ENCODE measurements around the gene FHAD1. TPM values are rescaled to one million over a fixed set of nuclear protein-coding genes. Genes with fewer than 3 reads are reported as not detected.

Gene FHAD1
- total RNA-seq, 1 donor, result 0.10 TPM

- Histone ChIP-seq H3K4me3 (ENCODE audit: low read length) (no peak overlapping the region), H3K27me3 (ENCODE audit: insufficient read depth, low read length) (no peaks in the 10 kb centered on the region), H3K9me3 (ENCODE audit: low read depth, low read length) (no peaks in the 10 kb centered on the region), H3K4me1 (ENCODE audit: insufficient read depth, low read length) (peaks cover 15% of the 10 kb centered on the region)
Observed at GRCh38 chr1:15352128-15352957, 105.3 kb downstream of the FHAD1 start.

GRCh38 chr1:15353839-15354579 is 107.0 kb downstream of the FHAD1 start:
- no peaks in the 10 kb centered on the region for H3K9me3 ChIP-seq (ENCODE audit: low read depth, low read length)
- no peak overlapping the region for H3K4me3 ChIP-seq (ENCODE audit: low read length)
- peaks cover 9% of the 10 kb centered on the region for H3K4me1 ChIP-seq (ENCODE audit: insufficient read depth, low read length)
- no peaks in the 10 kb centered on the region for H3K27me3 ChIP-seq (ENCODE audit: insufficient read depth, low read length)

GRCh38 chr1:15354580-15354965 is 107.5 kb downstream of the FHAD1 start:
- peaks cover 9% of the 10 kb centered on the region for H3K4me1 ChIP-seq (ENCODE audit: insufficient read depth, low read length)
- H3K27me3 ChIP-seq (ENCODE audit: insufficient read depth, low read length), result no peaks in the 10 kb centered on the region
- no peaks in the 10 kb centered on the region for H3K9me3 ChIP-seq (ENCODE audit: low read depth, low read length)
- H3K4me3 ChIP-seq (ENCODE audit: low read length), result no peak overlapping the region

- peaks cover 9% of the 10 kb centered on the region for H3K4me1 ChIP-seq (ENCODE audit: insufficient read depth, low read length)
Observed at GRCh38 chr1:15355968-15356625, 109.1 kb downstream of the FHAD1 start.

GRCh38 chr1:15357612-15358207 is 110.7 kb downstream of the FHAD1 start:
- peaks cover 1% of the 10 kb centered on the region for H3K4me1 ChIP-seq (ENCODE audit: insufficient read depth, low read length)
- H3K4me3 ChIP-seq (ENCODE audit: low read length), result no peak overlapping the region
- H3K9me3 ChIP-seq (ENCODE audit: low read depth, low read length), result no peaks in the 10 kb centered on the region
- H3K27me3 ChIP-seq (ENCODE audit: insufficient read depth, low read length), result no peaks in the 10 kb centered on the region

More at GRCh38 chr1:15355968-15356625, 109.1 kb downstream of the FHAD1 start:
- H3K4me3 ChIP-seq (ENCODE audit: low read length), result no peak overlapping the region
- no peaks in the 10 kb centered on the region for H3K9me3 ChIP-seq (ENCODE audit: low read depth, low read length)
- H3K27me3 ChIP-seq (ENCODE audit: insufficient read depth, low read length), result no peaks in the 10 kb centered on the region

- Histone ChIP-seq H3K4me3 (ENCODE audit: low read length) (no peak overlapping the region), H3K4me1 (ENCODE audit: insufficient read depth, low read length) (no peaks in the 10 kb centered on the region), H3K27me3 (ENCODE audit: insufficient read depth, low read length) (no peaks in the 10 kb centered on the region), H3K9me3 (ENCODE audit: low read depth, low read length) (no peaks in the 10 kb centered on the region)
Observed at GRCh38 chr1:15358565-15359133, 111.6 kb downstream of the FHAD1 start.

GRCh38 chr1:15360700-15361099 is 113.7 kb downstream of the FHAD1 start:
- Histone ChIP-seq H3K4me1 (ENCODE audit: insufficient read depth, low read length) (no peaks in the 10 kb centered on the region), H3K4me3 (ENCODE audit: low read length) (no peak overlapping the region), H3K9me3 (ENCODE audit: low read depth, low read length) (no peaks in the 10 kb centered on the region), H3K27me3 (ENCODE audit: insufficient read depth, low read length) (no peaks in the 10 kb centered on the region)

- no peak overlapping the region for H3K4me3 ChIP-seq (ENCODE audit: low read length)
- H3K27me3 ChIP-seq (ENCODE audit: insufficient read depth, low read length), result no peaks in the 10 kb centered on the region
- H3K9me3 ChIP-seq (ENCODE audit: low read depth, low read length), result no peaks in the 10 kb centered on the region
- no peaks in the 10 kb centered on the region for H3K4me1 ChIP-seq (ENCODE audit: insufficient read depth, low read length)
Observed at GRCh38 chr1:15362096-15362736, 115.2 kb downstream of the FHAD1 start.

GRCh38 chr1:15362737-15363128 is 115.7 kb downstream of the FHAD1 start:
- H3K4me3 ChIP-seq (ENCODE audit: low read length), result no peak overlapping the region
- no peaks in the 10 kb centered on the region for H3K9me3 ChIP-seq (ENCODE audit: low read depth, low read length)
- no peaks in the 10 kb centered on the region for H3K27me3 ChIP-seq (ENCODE audit: insufficient read depth, low read length)
- H3K4me1 ChIP-seq (ENCODE audit: insufficient read depth, low read length), result no peaks in the 10 kb centered on the region

- Histone ChIP-seq H3K9me3 (ENCODE audit: low read depth, low read length) (no peaks in the 10 kb centered on the region), H3K4me3 (ENCODE audit: low read length) (no peak overlapping the region), H3K27me3 (ENCODE audit: insufficient read depth, low read length) (no peaks in the 10 kb centered on the region), H3K4me1 (ENCODE audit: insufficient read depth, low read length) (no peaks in the 10 kb centered on the region)
Observed at GRCh38 chr1:15364740-15365139, 117.7 kb downstream of the FHAD1 start.

GRCh38 chr1:15368888-15369287 is 121.9 kb downstream of the FHAD1 start:
- no peaks in the 10 kb centered on the region for H3K9me3 ChIP-seq (ENCODE audit: low read depth, low read length)
- H3K27me3 ChIP-seq (ENCODE audit: insufficient read depth, low read length), result no peaks in the 10 kb centered on the region
- H3K4me1 ChIP-seq (ENCODE audit: insufficient read depth, low read length), result no peaks in the 10 kb centered on the region
- H3K4me3 ChIP-seq (ENCODE audit: low read length), result no peak overlapping the region

GRCh38 chr1:15370268-15370667 is 123.2 kb downstream of the FHAD1 start:
- no peaks in the 10 kb centered on the region for H3K27me3 ChIP-seq (ENCODE audit: insufficient read depth, low read length)
- H3K4me3 ChIP-seq (ENCODE audit: low read length), result no peak overlapping the region
- no peaks in the 10 kb centered on the region for H3K9me3 ChIP-seq (ENCODE audit: low read depth, low read length)
- H3K4me1 ChIP-seq (ENCODE audit: insufficient read depth, low read length), result no peaks in the 10 kb centered on the region

- Histone ChIP-seq H3K9me3 (ENCODE audit: low read depth, low read length) (no peaks in the 10 kb centered on the region), H3K4me3 (ENCODE audit: low read length) (no peak overlapping the region), H3K4me1 (ENCODE audit: insufficient read depth, low read length) (no peaks in the 10 kb centered on the region), H3K27me3 (ENCODE audit: insufficient read depth, low read length) (no peaks in the 10 kb centered on the region)
Observed at GRCh38 chr1:15370781-15371520, 123.9 kb downstream of the FHAD1 start.

Measured in mononuclear cell (primary cell).